Cortex of kidney (tissue), 1 donor: ENCODE data around the gene CAMP.

ENCODE experiments used
- DNase-seq: peaks from one replicate; lab custom pipeline; 2025; lab: John Stamatoyannopoulos, UW

The CAMP gene

GRCh38 chr3:48215019-48215418 is 8.3 kb upstream of the CAMP start:
- DNase-seq = no peak

- no peak for DNase-seq
Observed at GRCh38 chr3:48215466-48215865, 7.8 kb upstream of the CAMP start.

- DNase-seq = no peak
Observed at GRCh38 chr3:48215876-48216275, 7.4 kb upstream of the CAMP start.

GRCh38 chr3:48217449-48217848 is 5.8 kb upstream of the CAMP start:
- no peak for DNase-seq

GRCh38 chr3:48218537-48218936 is 4.8 kb upstream of the CAMP start:
- DNase-seq = no peak

GRCh38 chr3:48219543-48219942 is 3.8 kb upstream of the CAMP start:
- no peak for DNase-seq

- DNase-seq = no peak
Observed at GRCh38 chr3:48220746-48221145, 2.5 kb upstream of the CAMP start.

- no peak for DNase-seq
Observed at GRCh38 chr3:48225587-48225986, 2.3 kb downstream of the CAMP start.

GRCh38 chr3:48226939-48227338 is 3.6 kb downstream of the CAMP start:
- DNase-seq = no peak

GRCh38 chr3:48232232-48232631 is 8.9 kb downstream of the CAMP start:
- DNase-seq = no peak

- DNase-seq = no peak
Observed at GRCh38 chr3:48232734-48233133, 9.4 kb downstream of the CAMP start.

- DNase-seq = no peak
Observed at GRCh38 chr3:48233542-48233941, 10.2 kb downstream of the CAMP start.

- DNase-seq = no peak
Observed at GRCh38 chr3:48236531-48236930, 13.2 kb downstream of the CAMP start.

GRCh38 chr3:48238531-48239085 is 15.3 kb downstream of the CAMP start:
- no peak for DNase-seq

GRCh38 chr3:48240000-48240963 is 17.0 kb downstream of the CAMP start:
- DNase-seq = no peak

GRCh38 chr3:48241796-48242455 is 18.6 kb downstream of the CAMP start:
- no peak for DNase-seq

GRCh38 chr3:48243886-48244285 is 20.6 kb downstream of the CAMP start:
- no peak for DNase-seq

GRCh38 chr3:48244461-48244860 is 21.2 kb downstream of the CAMP start:
- DNase-seq = no peak

- DNase-seq = no peak
Observed at GRCh38 chr3:48245136-48245535, 21.8 kb downstream of the CAMP start.

GRCh38 chr3:48247401-48247811 is 24.1 kb downstream of the CAMP start:
- DNase-seq = no peak

GRCh38 chr3:48248095-48248850 is 25.0 kb downstream of the CAMP start:
- no peak for DNase-seq

- DNase-seq = no peak
Observed at GRCh38 chr3:48256557-48256956, 33.3 kb downstream of the CAMP start.
